DOHH2 (cell line): ENCODE data around the gene MBD3L5.

Experiments used
- H3F3A ChIP-seq: fragments of 200-600 bp; sonication (generic), shearing (Covaris generic); 2 replicates; pipeline ENCODE4 v1.6.0; 2016; ENCODE audit warnings: antibody characterized with exemption, mild to moderate bottlenecking; ENCODE audit not compliant: control insufficient read depth, insufficient read depth
- H3K27ac ChIP-seq: fragments of 200-600 bp; sonication (generic); 2 replicates; pipeline ENCODE4 v1.5.1; 2014; ENCODE audit warnings: low read depth, mild to moderate bottlenecking, low read length, moderate library complexity
- H3K27me3 ChIP-seq: fragments of 200-600 bp; sonication (generic); 2 replicates; pipeline ENCODE4 v1.6.1; 2014; ENCODE audit warnings: mild to moderate bottlenecking, low read length, mixed read lengths; ENCODE audit not compliant: control insufficient read depth
- H3K36me3 ChIP-seq: fragments of 200-600 bp; sonication (generic); 2 replicates; pipeline ENCODE4 v1.6.1; 2014; ENCODE audit warnings: mild to moderate bottlenecking, low read length, moderate library complexity, mixed read lengths; ENCODE audit not compliant: control insufficient read depth
- H3K4me1 ChIP-seq: fragments of 200-600 bp; sonication (generic); 2 replicates; pipeline ENCODE4 v1.6.1; 2014; ENCODE audit warnings: mild to moderate bottlenecking, low read length, mixed read lengths; ENCODE audit not compliant: control insufficient read depth
- H3K4me2 ChIP-seq: fragments of 200-600 bp; sonication (generic); 2 replicates; pipeline ENCODE4 v1.6.0; 2014; ENCODE audit warnings: mild to moderate bottlenecking, low read length, moderate library complexity
- H3K4me3 ChIP-seq: fragments of 200-600 bp; sonication (generic); 2 replicates; pipeline ENCODE4 v1.5.1; 2014; ENCODE audit warnings: mild to moderate bottlenecking, low read length, mixed read lengths
- H3K79me2 ChIP-seq: fragments of 200-600 bp; sonication (generic); 2 replicates; pipeline ENCODE4 v1.6.1; 2014; ENCODE audit warnings: mild to moderate bottlenecking, low read length, mixed read lengths; ENCODE audit not compliant: control insufficient read depth
- H3K9me2 ChIP-seq: fragments of 200-600 bp; sonication (generic); replicated peaks from 2 replicates; pipeline ENCODE4 v1.6.1; 2014; ENCODE audit warnings: mild to moderate bottlenecking, low read length, mixed read lengths; ENCODE audit not compliant: control insufficient read depth
- H3K9me3 ChIP-seq: fragments of 200-600 bp; sonication (generic); 2 replicates; pipeline ENCODE4 v1.6.1; 2014; ENCODE audit warnings: antibody characterized with exemption, low read length, mixed read lengths; ENCODE audit not compliant: control insufficient read depth, insufficient read depth
- H4K20me1 ChIP-seq: fragments of 200-600 bp; sonication (generic); 2 replicates; pipeline ENCODE4 v1.6.0; 2014; ENCODE audit warnings: low read depth, mild to moderate bottlenecking, antibody characterized with exemption, low read length, moderate library complexity; ENCODE audit not compliant: control insufficient read depth, insufficient read depth
- CTCF ChIP-seq: fragments of 200-600 bp; sonication (generic); IDR thresholded peaks from one replicate; pipeline ENCODE4 v1.5.1; 2014; ENCODE audit warnings: antibody characterized with exemption, mild to moderate bottlenecking, low read depth, low read length; ENCODE audit not compliant: poor library complexity, severe bottlenecking
- EZH2phosphoT487 ChIP-seq: fragments of 200-600 bp; sonication (generic); IDR thresholded peaks from 2 replicates; pipeline ENCODE4 v1.6.1; 2017; ENCODE audit warnings: borderline replicate concordance, mild to moderate bottlenecking, antibody characterized with exemption, low read length, moderate library complexity, mixed read lengths

The MBD3L5 gene

GRCh38 chr19:6999933-7000332, 30.4 kb upstream of the MBD3L5 start:
- no peaks in the 10 kb centered on the region for H3K4me1 ChIP-seq
- no peaks in the 10 kb centered on the region for H4K20me1 ChIP-seq
- H3K36me3 ChIP-seq: no peaks in the 10 kb centered on the region
- H3K27ac ChIP-seq: no peak overlapping the region
- H3K79me2 ChIP-seq: no peaks in the 10 kb centered on the region
- H3K4me3 ChIP-seq: no peak overlapping the region
- no peak for TF ChIP-seq EZH2phosphoT487
- TF ChIP-seq CTCF: no peak
- H3K4me2 ChIP-seq: no peak overlapping the region
- no peaks in the 10 kb centered on the region for H3F3A ChIP-seq
- no peaks in the 10 kb centered on the region; the same call in none of the 2 replicates for H3K27me3 ChIP-seq
- no peaks in the 10 kb centered on the region for H3K9me2 ChIP-seq
- peaks cover 9% of the 10 kb centered on the region; the same call in 1 of the 2 replicates for H3K9me3 ChIP-seq

GRCh38 chr19:7000333-7000732, 30.0 kb upstream of the MBD3L5 start:
- H3K36me3 ChIP-seq: no peaks in the 10 kb centered on the region
- no peak overlapping the region for H3K27ac ChIP-seq
- no peaks in the 10 kb centered on the region for H4K20me1 ChIP-seq
- no peaks in the 10 kb centered on the region for H3F3A ChIP-seq
- H3K9me3 ChIP-seq: peaks cover 5% of the 10 kb centered on the region; the same call in 1 of the 2 replicates
- H3K79me2 ChIP-seq: no peaks in the 10 kb centered on the region
- no peaks in the 10 kb centered on the region; the same call in none of the 2 replicates for H3K27me3 ChIP-seq
- H3K9me2 ChIP-seq: no peaks in the 10 kb centered on the region
- H3K4me1 ChIP-seq: no peaks in the 10 kb centered on the region
- TF ChIP-seq EZH2phosphoT487: no peak
- TF ChIP-seq CTCF: no peak
- no peak overlapping the region for H3K4me2 ChIP-seq
- no peak overlapping the region for H3K4me3 ChIP-seq

GRCh38 chr19:7000816-7001215, 29.6 kb upstream of the MBD3L5 start:
- Histone ChIP-seq H3K27me3 (no peaks in the 10 kb centered on the region; the same call in none of the 2 replicates), H3K4me2 (no peak overlapping the region), H3K79me2 (no peaks in the 10 kb centered on the region), H4K20me1 (no peaks in the 10 kb centered on the region), H3F3A (no peaks in the 10 kb centered on the region), H3K27ac (no peak overlapping the region), H3K9me3 (no peaks in the 10 kb centered on the region), H3K36me3 (no peaks in the 10 kb centered on the region), H3K4me3 (no peak overlapping the region), H3K9me2 (no peaks in the 10 kb centered on the region), H3K4me1 (no peaks in the 10 kb centered on the region)
- TF ChIP-seq EZH2phosphoT487: no peak
- no peak for TF ChIP-seq CTCF
